Superior temporal gyrus (tissue), 1 donor: ENCODE measurements around the gene ARHGEF4.
A peak's percentile ranks its signal among the peaks of the same experiment; 100 is the strongest.

ENCODE experiments used
- DNase-seq: peaks from one replicate; pipeline ENCODE4 v3.0.0-alpha.2; 2016; ENCODE audit errors: extremely low spot score

The ARHGEF4 gene

GRCh38 chr2:131038258-131039100 is 201.8 kb downstream of the ARHGEF4 start:
- no peak for DNase-seq

GRCh38 chr2:131039101-131039440 is 202.4 kb downstream of the ARHGEF4 start:
- no peak for DNase-seq

GRCh38 chr2:131039535-131039907 is 202.8 kb downstream of the ARHGEF4 start:
- peak; percentile 48 for DNase-seq

GRCh38 chr2:131039908-131040660 is 203.4 kb downstream of the ARHGEF4 start:
- no peak for DNase-seq

GRCh38 chr2:131040661-131041401 is 204.1 kb downstream of the ARHGEF4 start:
- peak; percentile 7 for DNase-seq

- DNase-seq, result no peak
Observed at GRCh38 chr2:131041402-131042147, 204.9 kb downstream of the ARHGEF4 start.

GRCh38 chr2:131042148-131042775 is 205.5 kb downstream of the ARHGEF4 start:
- DNase-seq, result no peak

GRCh38 chr2:131043199-131044074 is 206.7 kb downstream of the ARHGEF4 start:
- DNase-seq, result no peak

- no peak for DNase-seq
Observed at GRCh38 chr2:131044075-131044756, 207.5 kb downstream of the ARHGEF4 start.

- no peak for DNase-seq
Observed at GRCh38 chr2:131044757-131045150, 208.0 kb downstream of the ARHGEF4 start.

- DNase-seq, result no peak
Observed at GRCh38 chr2:131045286-131046027, 208.7 kb downstream of the ARHGEF4 start.

- no peak for DNase-seq
Observed at GRCh38 chr2:131046028-131046917, 209.6 kb downstream of the ARHGEF4 start.

GRCh38 chr2:131046918-131047652 is 210.4 kb downstream of the ARHGEF4 start:
- DNase-seq, result no peak

GRCh38 chr2:131047920-131048560 is 211.3 kb downstream of the ARHGEF4 start:
- no peak for DNase-seq

GRCh38 chr2:131048641-131049040 is 211.9 kb downstream of the ARHGEF4 start:
- no peak for DNase-seq

GRCh38 chr2:131049150-131049718 is 212.5 kb downstream of the ARHGEF4 start:
- DNase-seq, result no peak
